ENCODE measurements around the gene PSMB7. TPM values are rescaled to one million over a fixed set of nuclear protein-coding genes. Genes with fewer than 3 reads are reported as not detected.

The PSMB7 gene
- total RNA-seq, 2 experiments from 2014 or later = 114 to 119 TPM

- no peak overlapping the region for H3K27ac Mint-ChIP-seq
- H3K4me1 Mint-ChIP-seq (ENCODE audit: low read depth) = no peaks in the 10 kb centered on the region
- peaks cover 27% of the 10 kb centered on the region for H3K27me3 Mint-ChIP-seq (ENCODE audit: low read depth)
- POLR2A ChIA-PET = no interaction called here
- H3K9me3 Mint-ChIP-seq (ENCODE audit: insufficient read depth) = no peaks in the 10 kb centered on the region
- CTCF ChIA-PET = no interaction called here
- no peaks in the 10 kb centered on the region for H3K36me3 Mint-ChIP-seq (ENCODE audit: low read depth)
- ATAC-seq = no peak
- no peak for DNase-seq
- H3K4me3 Mint-ChIP-seq = no peak overlapping the region
These were observed 37.1 kb upstream of the PSMB7 start for GRCh38 chr9:124452326-124452725.

DNA sequence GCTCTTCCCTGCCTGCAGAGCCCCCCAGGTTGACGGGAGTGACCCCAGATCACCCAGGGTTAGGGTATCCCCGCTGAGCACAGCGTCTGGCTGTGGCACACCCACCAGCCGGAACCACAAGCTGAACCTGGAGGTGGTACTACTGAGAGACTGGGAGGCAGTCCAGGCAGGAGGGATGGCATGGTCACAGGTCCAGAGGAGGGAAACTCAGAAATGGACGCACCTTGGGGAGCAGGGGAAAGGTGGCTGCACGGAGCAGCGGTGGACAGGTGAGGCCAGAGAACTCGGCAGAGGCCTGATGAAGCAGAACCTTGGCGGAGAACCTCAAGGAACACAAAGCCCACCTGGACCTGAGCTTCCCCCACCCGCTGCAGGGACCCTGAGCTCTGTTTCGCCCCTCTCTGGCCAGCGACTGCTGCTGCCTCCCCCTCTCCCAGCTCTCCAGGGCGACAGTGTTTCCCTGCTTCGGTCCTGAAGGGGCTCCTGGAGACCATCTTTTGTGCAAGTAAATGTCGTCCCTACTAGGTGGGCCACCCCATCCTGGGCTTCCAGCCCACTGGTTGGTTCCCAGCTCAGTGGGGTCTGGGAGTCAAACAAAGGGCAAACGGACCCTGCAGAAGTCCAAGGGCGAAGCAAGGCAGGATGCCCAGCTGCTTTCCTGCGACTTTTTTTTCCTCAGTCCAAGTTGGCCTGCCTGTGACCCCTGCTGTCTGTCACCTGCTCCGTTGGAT lies 35.9 kb upstream of the PSMB7 start:
- CTCF ChIA-PET = interaction anchor here (0.6 kb wide), 1 partner anchor 86 kb away, joined by 3 read pairs; no protein-coding TSS in a partner anchor
- ATAC-seq = no peak
- H3K27ac Mint-ChIP-seq = no peak overlapping the region

GRCh38 chr9:124450241-124450924 lies 35.1 kb upstream of the PSMB7 start, which contains the start of gene ADGRD2:
Gene ADGRD2 (plus strand): TSS chr9:124450451. CDS start chr9:124451667, 1,216 bp downstream.
- Mint-ChIP-seq H3K27me3 (ENCODE audit: low read depth) (peaks cover 27% of the 10 kb centered on the region), H3K9me3 (ENCODE audit: insufficient read depth) (no peaks in the 10 kb centered on the region), H3K27ac (no peak within 1 kb of the TSS), H3K4me1 (ENCODE audit: low read depth) (no peaks in the 10 kb centered on the region), H3K4me3 (no peak within 1 kb of the TSS), H3K36me3 (ENCODE audit: low read depth) (no peaks in the 10 kb centered on the region)
- no peak for DNase-seq
- ChIA-PET POLR2A (no interaction called here), CTCF (no interaction called here)
- no peak for ATAC-seq

More for the DNA sequence above, 35.9 kb upstream of the PSMB7 start:
- peaks cover 27% of the 10 kb centered on the region for H3K27me3 Mint-ChIP-seq (ENCODE audit: low read depth)
- POLR2A ChIA-PET = no interaction called here
- no peak for DNase-seq
- no peaks in the 10 kb centered on the region for H3K36me3 Mint-ChIP-seq (ENCODE audit: low read depth)
- no peaks in the 10 kb centered on the region for H3K9me3 Mint-ChIP-seq (ENCODE audit: insufficient read depth)
- no peak overlapping the region for H3K4me3 Mint-ChIP-seq
- no peaks in the 10 kb centered on the region for H3K4me1 Mint-ChIP-seq (ENCODE audit: low read depth)

- no peak for ATAC-seq
- no peak overlapping the region for H3K4me3 Mint-ChIP-seq
- no peak overlapping the region for H3K27ac Mint-ChIP-seq
- ChIA-PET POLR2A (no interaction called here), CTCF (no interaction called here)
- H3K9me3 Mint-ChIP-seq (ENCODE audit: insufficient read depth) = no peaks in the 10 kb centered on the region
- H3K36me3 Mint-ChIP-seq (ENCODE audit: low read depth) = no peaks in the 10 kb centered on the region
- no peaks in the 10 kb centered on the region for H3K4me1 Mint-ChIP-seq (ENCODE audit: low read depth)
- H3K27me3 Mint-ChIP-seq (ENCODE audit: low read depth) = peaks cover 27% of the 10 kb centered on the region
- DNase-seq = no peak
These were observed 34.3 kb upstream of the PSMB7 start for GRCh38 chr9:124449381-124450151.

- ChIA-PET POLR2A (no interaction called here), CTCF (no interaction called here)
- Mint-ChIP-seq H3K4me1 (ENCODE audit: low read depth) (no peaks in the 10 kb centered on the region), H3K4me3 (no peak overlapping the region), H3K27me3 (ENCODE audit: low read depth) (peaks cover 29% of the 10 kb centered on the region), H3K36me3 (ENCODE audit: low read depth) (no peaks in the 10 kb centered on the region), H3K27ac (no peak overlapping the region), H3K9me3 (ENCODE audit: insufficient read depth) (no peaks in the 10 kb centered on the region)
- DNase-seq = no peak
- no peak for ATAC-seq
These were observed 32.8 kb upstream of the PSMB7 start for GRCh38 chr9:124448019-124448418.

GRCh38 chr9:124447297-124447661 lies 32.0 kb upstream of the PSMB7 start:
- Mint-ChIP-seq H3K27me3 (ENCODE audit: low read depth) (peaks cover 28% of the 10 kb centered on the region), H3K4me3 (no peak overlapping the region), H3K9me3 (ENCODE audit: insufficient read depth) (no peaks in the 10 kb centered on the region), H3K4me1 (ENCODE audit: low read depth) (no peaks in the 10 kb centered on the region), H3K27ac (no peak overlapping the region), H3K36me3 (ENCODE audit: low read depth) (no peaks in the 10 kb centered on the region)
- ChIA-PET POLR2A (no interaction called here), CTCF (no interaction called here)
- DNase-seq (no peak), ATAC-seq (no peak)

- Mint-ChIP-seq H3K4me3 (no peak overlapping the region), H3K36me3 (ENCODE audit: low read depth) (no peaks in the 10 kb centered on the region), H3K27me3 (ENCODE audit: low read depth) (peaks cover 19% of the 10 kb centered on the region), H3K27ac (no peak overlapping the region), H3K9me3 (ENCODE audit: insufficient read depth) (no peaks in the 10 kb centered on the region), H3K4me1 (ENCODE audit: low read depth) (no peaks in the 10 kb centered on the region)
- DNase-seq (no peak), ATAC-seq (no peak)
- CTCF ChIA-PET = no interaction called here
- POLR2A ChIA-PET = no interaction called here
These were observed 28.9 kb upstream of the PSMB7 start for GRCh38 chr9:124444166-124444565.

DNA sequence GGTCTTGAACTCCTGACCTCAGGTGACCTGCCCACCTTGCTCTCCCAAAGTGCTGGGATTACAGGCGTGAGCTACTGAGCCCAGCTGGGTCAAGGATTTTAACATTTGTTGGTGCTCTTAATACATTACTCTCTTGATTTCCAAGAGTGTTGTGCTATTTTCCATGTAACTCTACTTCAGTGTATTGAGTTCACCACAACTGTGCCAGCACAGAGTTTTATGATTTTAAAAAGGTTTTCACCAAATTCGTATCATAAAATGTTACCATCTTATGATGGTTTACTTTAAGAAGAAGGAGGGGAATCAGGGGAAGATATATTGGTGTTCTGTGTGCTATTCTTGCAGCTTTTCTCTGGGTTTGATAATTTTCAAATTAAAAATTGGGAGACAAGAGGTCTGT lies 28.4 kb upstream of the PSMB7 start:
- DNase-seq = no peak
- Mint-ChIP-seq H3K27ac (no peak overlapping the region), H3K36me3 (ENCODE audit: low read depth) (no peaks in the 10 kb centered on the region), H3K4me3 (no peak overlapping the region), H3K4me1 (ENCODE audit: low read depth) (no peaks in the 10 kb centered on the region), H3K9me3 (ENCODE audit: insufficient read depth) (no peaks in the 10 kb centered on the region), H3K27me3 (ENCODE audit: low read depth) (peaks cover 18% of the 10 kb centered on the region)
- no peak for ATAC-seq
- POLR2A ChIA-PET = no interaction called here
- CTCF ChIA-PET = no interaction called here

GRCh38 chr9:124442826-124443225 lies 27.6 kb upstream of the PSMB7 start:
- no peak for DNase-seq
- CTCF ChIA-PET = no interaction called here

DNA sequence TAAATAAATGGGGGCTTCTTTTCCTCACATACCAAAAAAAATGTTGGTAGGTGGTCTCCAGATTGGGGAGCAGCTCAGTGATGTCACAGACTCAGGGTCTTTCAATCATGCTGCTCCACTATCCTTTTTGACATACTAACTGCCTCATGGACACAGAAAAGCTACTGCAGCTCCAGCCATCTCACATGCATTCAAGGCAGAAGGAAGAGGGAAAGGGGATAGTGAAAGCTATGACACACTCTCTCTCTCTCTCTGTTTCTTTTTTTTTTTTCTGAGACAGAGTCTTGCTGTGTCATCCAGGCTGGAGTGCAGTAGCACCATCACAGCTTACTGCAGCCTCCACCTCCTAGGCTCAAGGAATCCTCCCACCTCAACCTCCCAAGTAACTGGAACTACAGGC lies 27.1 kb upstream of the PSMB7 start:
- H3K4me3 Mint-ChIP-seq = no peak overlapping the region
- H3K27ac Mint-ChIP-seq = no peak overlapping the region
- POLR2A ChIA-PET = no interaction called here
- CTCF ChIA-PET = no interaction called here
- no peaks in the 10 kb centered on the region for H3K4me1 Mint-ChIP-seq (ENCODE audit: low read depth)
- ATAC-seq (no peak), DNase-seq (no peak)
- no peaks in the 10 kb centered on the region for H3K9me3 Mint-ChIP-seq (ENCODE audit: insufficient read depth)
- H3K27me3 Mint-ChIP-seq (ENCODE audit: low read depth) = peaks cover 14% of the 10 kb centered on the region
- no peaks in the 10 kb centered on the region for H3K36me3 Mint-ChIP-seq (ENCODE audit: low read depth)

More at GRCh38 chr9:124442826-124443225, 27.6 kb upstream of the PSMB7 start:
- ATAC-seq = no peak
- Mint-ChIP-seq H3K27ac (no peak overlapping the region), H3K36me3 (ENCODE audit: low read depth) (no peaks in the 10 kb centered on the region), H3K4me3 (no peak overlapping the region), H3K27me3 (ENCODE audit: low read depth) (peaks cover 14% of the 10 kb centered on the region), H3K9me3 (ENCODE audit: insufficient read depth) (no peaks in the 10 kb centered on the region), H3K4me1 (ENCODE audit: low read depth) (no peaks in the 10 kb centered on the region)
- POLR2A ChIA-PET = no interaction called here

GRCh38 chr9:124441291-124441690 lies 26.0 kb upstream of the PSMB7 start:
- H3K27me3 Mint-ChIP-seq (ENCODE audit: low read depth) = peaks cover 14% of the 10 kb centered on the region
- POLR2A ChIA-PET = no interaction called here
- DNase-seq (no peak), ATAC-seq (no peak)
- no peaks in the 10 kb centered on the region for H3K9me3 Mint-ChIP-seq (ENCODE audit: insufficient read depth)
- H3K27ac Mint-ChIP-seq = no peak overlapping the region
- H3K4me1 Mint-ChIP-seq (ENCODE audit: low read depth) = no peaks in the 10 kb centered on the region
- no peaks in the 10 kb centered on the region for H3K36me3 Mint-ChIP-seq (ENCODE audit: low read depth)
- CTCF ChIA-PET = interaction anchor here (0.9 kb wide), 1 partner anchor 13 kb away, joined by 3 read pairs; no protein-coding TSS in a partner anchor
- H3K4me3 Mint-ChIP-seq = no peak overlapping the region

DNA sequence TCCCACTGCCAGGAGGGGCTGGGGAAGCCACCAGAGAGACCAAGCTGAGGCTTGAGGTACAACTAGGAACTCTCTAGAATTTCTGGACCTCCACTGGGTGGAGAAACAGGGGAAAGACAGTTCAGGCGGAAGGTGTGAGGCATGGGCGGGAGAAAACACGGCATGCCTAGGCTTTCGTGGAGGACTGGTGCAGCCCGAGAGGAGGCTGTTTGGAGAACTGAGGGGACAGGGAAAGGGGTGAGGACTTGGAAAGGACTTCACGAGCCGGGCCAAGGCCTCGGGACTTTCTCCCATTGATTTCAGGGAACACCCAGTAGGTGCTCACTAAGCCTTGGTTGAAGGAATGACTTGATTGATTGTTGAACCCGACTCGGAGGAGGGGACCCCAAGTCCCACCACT lies 25.5 kb upstream of the PSMB7 start:
- no peaks in the 10 kb centered on the region for H3K4me1 Mint-ChIP-seq (ENCODE audit: low read depth)
- ATAC-seq = no peak
- POLR2A ChIA-PET = no interaction called here
- no peak overlapping the region for H3K27ac Mint-ChIP-seq
- peaks cover 14% of the 10 kb centered on the region for H3K27me3 Mint-ChIP-seq (ENCODE audit: low read depth)
- no peaks in the 10 kb centered on the region for H3K9me3 Mint-ChIP-seq (ENCODE audit: insufficient read depth)
- CTCF ChIA-PET = interaction anchor here (0.9 kb wide), 1 partner anchor 13 kb away, joined by 3 read pairs; no protein-coding TSS in a partner anchor
- H3K4me3 Mint-ChIP-seq = no peak overlapping the region
- DNase-seq = no peak
- no peaks in the 10 kb centered on the region for H3K36me3 Mint-ChIP-seq (ENCODE audit: low read depth)

Data from activated CD8-positive, alpha-beta T cell treated with anti-CD3 and anti-CD28 coated beads, Interleukin-2, amount 10 ng/mL, durations not matched to agents 7 days and 5 days (primary cell).